Liver (tissue), 9 donors: ENCODE measurements around the gene EYA4. TPM values are rescaled to one million over a fixed set of nuclear protein-coding genes. Genes with fewer than 3 reads are reported as not detected.

Source experiments
- DNase-seq: peaks from one replicate; pipeline ENCODE4 v3.0.0-alpha.2; 2017; ENCODE audit warnings: low spot score
- H3K27ac ChIP-seq, 2 donors: one replicate each; pipeline ENCODE4 v1.7.0; 2013; ENCODE audit warnings: inconsistent platforms in 2 of 2, low read length in 2 of 2, control low read depth in 1 of 2, low read depth in 1 of 2, mild to moderate bottlenecking in 1 of 2
- H3K27me3 ChIP-seq, 4 donors: one replicate each; pipeline versions ENCODE4 v1.6.1 to v1.7.0; 2013; ENCODE audit warnings: low read length in 3 of 4, inconsistent platforms in 1 of 4, mild to moderate bottlenecking in 1 of 4, moderate library complexity in 1 of 4; ENCODE audit not compliant: control insufficient read depth in 4 of 4, insufficient read depth in 4 of 4
- H3K36me3 ChIP-seq, 4 donors: one replicate each; pipeline versions ENCODE4 v1.6.1 to v1.7.0; 2013; ENCODE audit warnings: low read length in 3 of 4, mild to moderate bottlenecking in 3 of 4, low read depth in 1 of 4, moderate library complexity in 1 of 4; ENCODE audit not compliant: control insufficient read depth in 4 of 4, insufficient read depth in 3 of 4
- H3K4me1 ChIP-seq, 4 donors: one replicate each; pipeline versions ENCODE4 v1.6.1 to v1.7.0; 2013; ENCODE audit warnings: low read length in 3 of 4, mild to moderate bottlenecking in 3 of 4, moderate library complexity in 1 of 4; ENCODE audit not compliant: control insufficient read depth in 4 of 4, insufficient read depth in 4 of 4
- H3K4me3 ChIP-seq, 3 donors: one replicate each; pipeline versions ENCODE4 v1.6.1 to v1.7.0; 2013; ENCODE audit warnings: low read length in 3 of 3, control low read depth in 1 of 3, low read depth in 1 of 3, mild to moderate bottlenecking in 1 of 3
- H3K9ac ChIP-seq, 2 donors: one replicate each; pipeline ENCODE4 v1.7.0; 2013; ENCODE audit warnings: low read length in 2 of 2, mild to moderate bottlenecking in 2 of 2, moderate library complexity in 2 of 2, control low read depth in 1 of 2, low read depth in 1 of 2
- H3K9me3 ChIP-seq, 4 donors: one replicate each; pipeline versions ENCODE4 v1.6.1 to v1.7.0; 2013; ENCODE audit warnings: low read length in 3 of 4; ENCODE audit not compliant: control insufficient read depth in 4 of 4
- EGR1 ChIP-seq, 2 donors: IDR thresholded peaks; 2 replicates each; pipeline ENCODE4 v1.6.1; 2016 to 2018; ENCODE audit warnings: antibody characterized with exemption in 2 of 2, low read depth in 2 of 2
- FOXA1 ChIP-seq: IDR thresholded peaks from 2 replicates; pipeline ENCODE4 v1.6.1; 2016; ENCODE audit warnings: antibody characterized with exemption
- FOXA2 ChIP-seq: IDR thresholded peaks from 2 replicates; pipeline ENCODE4 v1.6.1; 2016; ENCODE audit warnings: antibody characterized with exemption
- GABPA ChIP-seq, 2 donors: IDR thresholded peaks in 1 of 2; conservative IDR thresholded peaks in 1 of 2; 2 replicates each; pipeline ENCODE4 v1.6.1; 2016; ENCODE audit warnings: antibody characterized with exemption in 2 of 2, mild to moderate bottlenecking in 1 of 2, moderate library complexity in 1 of 2
- HNF4A ChIP-seq, 2 donors: conservative IDR thresholded peaks; 2 replicates each; pipeline ENCODE4 v1.6.1; 2016; ENCODE audit warnings: antibody characterized with exemption in 2 of 2, mild to moderate bottlenecking in 2 of 2
- NR2F2 ChIP-seq: IDR thresholded peaks from 2 replicates; pipeline ENCODE4 v1.6.1; 2016; ENCODE audit warnings: antibody characterized with exemption
- RAD21 ChIP-seq, 2 donors: IDR thresholded peaks; 2 replicates each; pipeline ENCODE4 v1.6.1; 2016; ENCODE audit warnings: antibody characterized with exemption in 2 of 2, mild to moderate bottlenecking in 2 of 2
- RXRA ChIP-seq, 2 donors: IDR thresholded peaks; 2 replicates each; pipeline ENCODE4 v1.6.1; 2017 to 2018; ENCODE audit warnings: antibody characterized with exemption in 2 of 2, mild to moderate bottlenecking in 1 of 2
- SP1 ChIP-seq: IDR thresholded peaks from 2 replicates; pipeline ENCODE4 v1.6.1; 2018; ENCODE audit warnings: antibody characterized with exemption, mild to moderate bottlenecking
- TAF1 ChIP-seq: conservative IDR thresholded peaks from 2 replicates; pipeline ENCODE4 v1.6.1; 2016; ENCODE audit warnings: antibody characterized with exemption, mild to moderate bottlenecking
- YY1 ChIP-seq: IDR thresholded peaks from 2 replicates; pipeline ENCODE4 v1.6.1; 2016; ENCODE audit warnings: antibody characterized with exemption, mild to moderate bottlenecking
- WGBS: extraction: QIAGEN DNeasy Blood & Tissue Kit; methylation state at CpG from one replicate; pipeline ENCODE4 v1.1.7; 2013; 5-methylcytosine and 5-hydroxymethylcytosine counted together
- polyA plus RNA-seq, 2 donors: library from polyadenylated mRNA; stranded (reverse) in 1 of 2; unstranded in 1 of 2; fragments of 200-250 nt in 1 of 2; fragments of >200 nt in 1 of 2; fragmentation: Nextera tagmentation in 1 of 2; extraction: Ambion mirVana in 1 of 2; gene quantifications; one replicate each; pipeline versions ENCODE4 v1.2.1 to v1.2.3, GENCODE V29; 2013 to 2015
- total RNA-seq, 2 donors: library from RNA; depleted of rRNA; stranded (reverse); fragments of >200 nt; gene quantifications; one replicate each; pipeline ENCODE4 v1.2.3, GENCODE V29; 2014
- TF ChIP-seq, protein P1 (sequence below): IDR thresholded peaks from 2 replicates; pipeline ENCODE4 v1.6.1; 2016; ENCODE audit warnings: antibody characterized with exemption
- TF ChIP-seq, protein P2 (sequence below): IDR thresholded peaks from 2 replicates; pipeline ENCODE4 v1.6.1; 2016; ENCODE audit warnings: antibody characterized with exemption
- TF ChIP-seq, protein P3 (sequence below): IDR thresholded peaks from 2 replicates; pipeline ENCODE4 v1.6.1; 2016; ENCODE audit warnings: antibody characterized with exemption, mild to moderate bottlenecking
- TF ChIP-seq, protein P4 (sequence below): IDR thresholded peaks from 2 replicates; pipeline ENCODE4 v1.6.1; 2016; ENCODE audit warnings: antibody characterized with exemption
- TF ChIP-seq, protein P5 (sequence below): fragments of 150-350 bp; IDR thresholded peaks from 2 replicates; pipeline ENCODE4 v1.5.1; 2017; ENCODE audit warnings: improper control_type of control experiment, low read depth, low read length; ENCODE audit not compliant: missing input control
- donor health status: healthy.
- donor health status: healthy.
- donor health status: healthy.
- donor health status: healthy.
- donor health status: healthy.

Gene EYA4
- total and polyA plus RNA-seq, 4 donors: 0.05 to 0.50 TPM; not detected in 2

DNA sequence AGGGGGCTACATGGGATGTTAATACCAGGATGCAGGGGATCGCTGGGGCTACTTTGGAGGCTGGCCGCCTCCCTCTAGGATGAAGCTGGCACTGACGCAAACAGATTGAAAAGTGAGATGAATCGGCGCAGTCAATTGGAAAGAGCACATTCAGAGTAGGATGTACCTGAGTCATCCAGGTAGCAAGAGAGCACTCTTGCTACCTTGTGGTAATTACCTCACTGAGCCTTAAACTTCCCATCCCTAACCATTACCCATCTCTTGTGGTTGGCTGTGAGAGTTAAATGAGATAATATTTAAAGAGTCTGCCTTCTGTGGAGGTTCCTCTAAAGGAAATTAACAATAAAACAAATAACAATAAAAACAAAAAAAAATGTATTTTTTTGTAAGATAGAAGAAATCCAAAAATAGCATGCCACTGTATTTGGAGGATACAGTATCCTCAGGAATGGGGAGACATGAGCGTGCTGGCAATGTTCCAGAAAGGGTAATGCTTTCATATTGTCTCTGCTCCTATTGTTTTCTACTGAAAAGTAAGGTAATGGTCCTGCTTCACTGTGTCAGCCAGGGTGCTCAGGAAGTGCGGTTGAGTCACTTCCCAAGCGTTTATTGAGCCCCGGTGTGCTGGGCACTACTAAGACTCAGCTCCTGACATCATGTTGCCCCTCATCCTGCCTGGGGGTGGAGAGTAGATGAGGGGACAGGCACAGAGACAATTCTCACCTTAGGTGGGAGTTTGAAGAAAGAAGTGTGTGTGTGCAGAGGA is 301.1 kb downstream of the EYA4 start:
- peaks cover 0 to 3% (median 0%) of the 10 kb centered on the region in 4 donors for H3K27me3 ChIP-seq
- no peak overlapping the region for H3K27ac ChIP-seq
- no peak for DNase-seq
- no peaks in the 10 kb centered on the region for H3K4me1 ChIP-seq
- no peak overlapping the region for H3K4me3 ChIP-seq
- TF ChIP-seq, protein P1, sequence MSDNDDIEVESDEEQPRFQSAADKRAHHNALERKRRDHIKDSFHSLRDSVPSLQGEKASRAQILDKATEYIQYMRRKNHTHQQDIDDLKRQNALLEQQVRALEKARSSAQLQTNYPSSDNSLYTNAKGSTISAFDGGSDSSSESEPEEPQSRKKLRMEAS: no peak
- TF ChIP-seq, protein P2, sequence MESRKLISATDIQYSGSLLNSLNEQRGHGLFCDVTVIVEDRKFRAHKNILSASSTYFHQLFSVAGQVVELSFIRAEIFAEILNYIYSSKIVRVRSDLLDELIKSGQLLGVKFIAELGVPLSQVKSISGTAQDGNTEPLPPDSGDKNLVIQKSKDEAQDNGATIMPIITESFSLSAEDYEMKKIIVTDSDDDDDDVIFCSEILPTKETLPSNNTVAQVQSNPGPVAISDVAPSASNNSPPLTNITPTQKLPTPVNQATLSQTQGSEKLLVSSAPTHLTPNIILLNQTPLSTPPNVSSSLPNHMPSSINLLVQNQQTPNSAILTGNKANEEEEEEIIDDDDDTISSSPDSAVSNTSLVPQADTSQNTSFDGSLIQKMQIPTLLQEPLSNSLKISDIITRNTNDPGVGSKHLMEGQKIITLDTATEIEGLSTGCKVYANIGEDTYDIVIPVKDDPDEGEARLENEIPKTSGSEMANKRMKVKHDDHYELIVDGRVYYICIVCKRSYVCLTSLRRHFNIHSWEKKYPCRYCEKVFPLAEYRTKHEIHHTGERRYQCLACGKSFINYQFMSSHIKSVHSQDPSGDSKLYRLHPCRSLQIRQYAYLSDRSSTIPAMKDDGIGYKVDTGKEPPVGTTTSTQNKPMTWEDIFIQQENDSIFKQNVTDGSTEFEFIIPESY: no peak
- TF ChIP-seq RXRA (IDR thresholded peaks at IDR 0.05) (no peak), YY1 (no peak), SP1 (no peak), EGR1 (IDR thresholded peaks at IDR 0.05; ENCODE audit: low read depth in 2 of 2) (no peak), NR2F2 (no peak), TAF1 (no peak), FOXA2 (no peak)
- TF ChIP-seq, protein P3, sequence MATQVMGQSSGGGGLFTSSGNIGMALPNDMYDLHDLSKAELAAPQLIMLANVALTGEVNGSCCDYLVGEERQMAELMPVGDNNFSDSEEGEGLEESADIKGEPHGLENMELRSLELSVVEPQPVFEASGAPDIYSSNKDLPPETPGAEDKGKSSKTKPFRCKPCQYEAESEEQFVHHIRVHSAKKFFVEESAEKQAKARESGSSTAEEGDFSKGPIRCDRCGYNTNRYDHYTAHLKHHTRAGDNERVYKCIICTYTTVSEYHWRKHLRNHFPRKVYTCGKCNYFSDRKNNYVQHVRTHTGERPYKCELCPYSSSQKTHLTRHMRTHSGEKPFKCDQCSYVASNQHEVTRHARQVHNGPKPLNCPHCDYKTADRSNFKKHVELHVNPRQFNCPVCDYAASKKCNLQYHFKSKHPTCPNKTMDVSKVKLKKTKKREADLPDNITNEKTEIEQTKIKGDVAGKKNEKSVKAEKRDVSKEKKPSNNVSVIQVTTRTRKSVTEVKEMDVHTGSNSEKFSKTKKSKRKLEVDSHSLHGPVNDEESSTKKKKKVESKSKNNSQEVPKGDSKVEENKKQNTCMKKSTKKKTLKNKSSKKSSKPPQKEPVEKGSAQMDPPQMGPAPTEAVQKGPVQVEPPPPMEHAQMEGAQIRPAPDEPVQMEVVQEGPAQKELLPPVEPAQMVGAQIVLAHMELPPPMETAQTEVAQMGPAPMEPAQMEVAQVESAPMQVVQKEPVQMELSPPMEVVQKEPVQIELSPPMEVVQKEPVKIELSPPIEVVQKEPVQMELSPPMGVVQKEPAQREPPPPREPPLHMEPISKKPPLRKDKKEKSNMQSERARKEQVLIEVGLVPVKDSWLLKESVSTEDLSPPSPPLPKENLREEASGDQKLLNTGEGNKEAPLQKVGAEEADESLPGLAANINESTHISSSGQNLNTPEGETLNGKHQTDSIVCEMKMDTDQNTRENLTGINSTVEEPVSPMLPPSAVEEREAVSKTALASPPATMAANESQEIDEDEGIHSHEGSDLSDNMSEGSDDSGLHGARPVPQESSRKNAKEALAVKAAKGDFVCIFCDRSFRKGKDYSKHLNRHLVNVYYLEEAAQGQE: no peak
- TF ChIP-seq, protein P4, sequence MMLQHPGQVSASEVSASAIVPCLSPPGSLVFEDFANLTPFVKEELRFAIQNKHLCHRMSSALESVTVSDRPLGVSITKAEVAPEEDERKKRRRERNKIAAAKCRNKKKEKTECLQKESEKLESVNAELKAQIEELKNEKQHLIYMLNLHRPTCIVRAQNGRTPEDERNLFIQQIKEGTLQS: no peak
- TF ChIP-seq, protein P5, sequence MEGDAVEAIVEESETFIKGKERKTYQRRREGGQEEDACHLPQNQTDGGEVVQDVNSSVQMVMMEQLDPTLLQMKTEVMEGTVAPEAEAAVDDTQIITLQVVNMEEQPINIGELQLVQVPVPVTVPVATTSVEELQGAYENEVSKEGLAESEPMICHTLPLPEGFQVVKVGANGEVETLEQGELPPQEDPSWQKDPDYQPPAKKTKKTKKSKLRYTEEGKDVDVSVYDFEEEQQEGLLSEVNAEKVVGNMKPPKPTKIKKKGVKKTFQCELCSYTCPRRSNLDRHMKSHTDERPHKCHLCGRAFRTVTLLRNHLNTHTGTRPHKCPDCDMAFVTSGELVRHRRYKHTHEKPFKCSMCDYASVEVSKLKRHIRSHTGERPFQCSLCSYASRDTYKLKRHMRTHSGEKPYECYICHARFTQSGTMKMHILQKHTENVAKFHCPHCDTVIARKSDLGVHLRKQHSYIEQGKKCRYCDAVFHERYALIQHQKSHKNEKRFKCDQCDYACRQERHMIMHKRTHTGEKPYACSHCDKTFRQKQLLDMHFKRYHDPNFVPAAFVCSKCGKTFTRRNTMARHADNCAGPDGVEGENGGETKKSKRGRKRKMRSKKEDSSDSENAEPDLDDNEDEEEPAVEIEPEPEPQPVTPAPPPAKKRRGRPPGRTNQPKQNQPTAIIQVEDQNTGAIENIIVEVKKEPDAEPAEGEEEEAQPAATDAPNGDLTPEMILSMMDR: no peak
- H3K36me3 ChIP-seq: no peaks in the 10 kb centered on the region
- H3K9ac ChIP-seq: no peak overlapping the region
- H3K9me3 ChIP-seq: no peaks in the 10 kb centered on the region
- WGBS: 84% methylated on average over 9 of the region's 9 CpGs

DNA sequence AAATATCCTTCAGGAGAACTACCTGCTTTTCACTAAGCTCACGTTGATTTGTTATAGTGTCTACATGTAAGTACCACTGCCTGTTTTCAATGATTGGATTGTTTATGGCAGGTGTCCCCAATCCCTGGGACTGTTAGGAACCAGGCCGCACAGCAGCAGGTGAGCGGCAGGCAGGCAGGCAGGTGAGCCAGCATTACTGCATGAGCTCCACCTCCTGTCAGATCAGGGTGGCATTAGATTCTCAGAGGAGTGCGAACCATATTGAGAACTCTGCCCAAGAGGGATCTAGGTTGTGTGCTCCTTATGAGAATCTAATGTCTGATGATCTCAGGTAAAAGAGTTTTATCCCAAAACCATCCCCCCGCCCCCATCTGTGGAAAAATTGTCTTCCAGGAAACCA is 303.3 kb downstream of the EYA4 start:
- no peak overlapping the region for H3K27ac ChIP-seq
- H3K27me3 ChIP-seq: peaks cover 0 to 3% (median 0%) of the 10 kb centered on the region in 4 donors
- 84% methylated on average over 5 of the region's 5 CpGs for WGBS
- H3K9ac ChIP-seq: no peak overlapping the region
- no peak overlapping the region for H3K4me3 ChIP-seq
- no peaks in the 10 kb centered on the region for H3K36me3 ChIP-seq
- no peaks in the 10 kb centered on the region for H3K9me3 ChIP-seq
- DNase-seq: no peak
- H3K4me1 ChIP-seq: no peaks in the 10 kb centered on the region
- TF ChIP-seq FOXA2 (no peak), GABPA (IDR thresholded peaks at IDR 0.05 in 1 of 2, conservative IDR thresholded peaks at IDR 0.05 in 1 of 2) (no peak), TAF1 (no peak), EGR1 (IDR thresholded peaks at IDR 0.05; ENCODE audit: low read depth in 2 of 2) (no peak), RAD21 (IDR thresholded peaks at IDR 0.05) (no peak), HNF4A (conservative IDR thresholded peaks at IDR 0.05) (no peak), RXRA (IDR thresholded peaks at IDR 0.05) (no peak), FOXA1 (no peak), SP1 (no peak)
- TF ChIP-seq, protein P4: no peak
- TF ChIP-seq, protein P3: no peak
- TF ChIP-seq, protein P2: no peak
